Aorta (tissue), 5 donors: ENCODE results near the gene LACC1. TPM values are rescaled to one million over a fixed set of nuclear protein-coding genes. Genes with fewer than 3 reads are reported as not detected.

ENCODE experiments used
- ATAC-seq: fragments of 200-7000 bp; cut with Tn5 transposase; one replicate; pipeline ENCODE4 v1.9.1; 2022; ENCODE audit warnings: moderate library complexity; ENCODE audit not compliant: low FRiP score
- DNase-seq, 2 donors: peaks; one replicate each; pipeline ENCODE4 v3.0.0-alpha.2; 2020
- H3K27ac ChIP-seq, 2 donors: one replicate each; pipeline ENCODE4 v1.5.1; 2013; ENCODE audit warnings: low read length in 2 of 2, mild to moderate bottlenecking in 2 of 2, moderate library complexity in 2 of 2, control low read depth in 1 of 2, inconsistent platforms in 1 of 2, low read depth in 1 of 2
- H3K27me3 ChIP-seq, 2 donors: one replicate each; pipeline ENCODE4 v1.6.1; 2013; ENCODE audit warnings: control low read depth in 1 of 2, low read length in 1 of 2, mild to moderate bottlenecking in 1 of 2, moderate library complexity in 1 of 2; ENCODE audit not compliant: insufficient read depth in 2 of 2, control insufficient read depth in 1 of 2
- H3K36me3 ChIP-seq, 2 donors: one replicate each; pipeline ENCODE4 v1.6.1; 2013; ENCODE audit warnings: control low read depth in 1 of 2, low read length in 1 of 2, mild to moderate bottlenecking in 1 of 2; ENCODE audit not compliant: insufficient read depth in 2 of 2, control insufficient read depth in 1 of 2
- H3K4me1 ChIP-seq, 2 donors: one replicate each; pipeline ENCODE4 v1.6.1; 2013; ENCODE audit warnings: low read length in 2 of 2, control low read depth in 1 of 2, mild to moderate bottlenecking in 1 of 2, moderate library complexity in 1 of 2; ENCODE audit not compliant: insufficient read depth in 2 of 2, control insufficient read depth in 1 of 2
- H3K4me3 ChIP-seq, 2 donors: one replicate each; pipeline ENCODE4 v1.5.1; 2013; ENCODE audit warnings: low read length in 2 of 2, control low read depth in 1 of 2, mild to moderate bottlenecking in 1 of 2
- H3K9me3 ChIP-seq: one replicate; pipeline ENCODE4 v1.6.1; 2013; ENCODE audit warnings: mild to moderate bottlenecking, low read length; ENCODE audit not compliant: control insufficient read depth
- WGBS, 2 donors: extraction: QIAGEN DNeasy Blood & Tissue Kit; methylation state at CpG; one replicate each; pipeline ENCODE4 v1.1.7; 2013; 5-methylcytosine and 5-hydroxymethylcytosine counted together
- intact Hi-C, 2 donors: fragments of 100-400 bp; cut with DNase I; formaldehyde crosslinking; loops; one replicate each; pipeline versions ENCODE4 v1.14.2 to v1.15.0; 2022
- polyA plus RNA-seq, 2 donors: library from polyadenylated mRNA; stranded (reverse); fragments of 200-250 nt; gene quantifications; one replicate each; pipeline ENCODE4 v1.2.3, GENCODE V29; 2013
- total RNA-seq, 2 donors: library from RNA; stranded (reverse); fragmentation: NEBNext Ultra II Directional; extraction: Animal tissue kit (Norgen Biotek cat#: 25700); gene quantifications; one replicate each; pipeline ENCODE4 v1.2.1, GENCODE V29; 2021
- donor health status: healthy with polysubstance abuse.
- donor health status: Bipolar disorder and iron deficiency.
- donor health status: DM: no; HTN: no; CAD: no.
- donor health status: DM: no; HTN: no; CAD: no.
- donor health status: DM: yes; HTN: yes; CAD: no.

Gene LACC1
- total and polyA plus RNA-seq, 4 donors = 5.3 to 12.3 (median 8.8) TPM

- Histone ChIP-seq H3K27me3 (no peaks in the 10 kb centered on the region), H3K36me3 (no peaks in the 10 kb centered on the region), H3K27ac (no peak overlapping the region), H3K9me3 (no peaks in the 10 kb centered on the region), H3K4me3 (no peak overlapping the region), H3K4me1 (peaks cover 0 to 2% of the 10 kb centered on the region in 2 donors)
- intact Hi-C loops = loop anchor here (2.0 to 10.0 kb wide), 5 partner anchors 142 to 1069 kb away; no protein-coding TSS in a partner anchor
- DNase-seq (no peak), ATAC-seq (peak; percentile 85)
- WGBS, 2 donors = 0% methylated on average over 3 of the region's 3 CpGs
Observed at GRCh38 chr13:43905435-43906031, 25.8 kb downstream of the LACC1 start.

GRCh38 chr13:43908156-43909126 lies 28.7 kb downstream of the LACC1 start:
- H3K27ac ChIP-seq = no peak overlapping the region
- H3K9me3 ChIP-seq = no peaks in the 10 kb centered on the region
- peaks cover 0 to 2% of the 10 kb centered on the region in 2 donors for H3K4me1 ChIP-seq
- DNase-seq = no peak
- H3K4me3 ChIP-seq = no peak overlapping the region
- intact Hi-C loops = loop anchor here (2.0 to 10.0 kb wide), 5 partner anchors 139 to 1066 kb away; no protein-coding TSS in a partner anchor
- no peak for ATAC-seq
- WGBS, 2 donors = 46 to 48% methylated on average over 2 of the region's 2 CpGs
- no peaks in the 10 kb centered on the region for H3K27me3 ChIP-seq
- H3K36me3 ChIP-seq = no peaks in the 10 kb centered on the region

GRCh38 chr13:43910856-43911255 lies 31.2 kb downstream of the LACC1 start:
- peaks cover 0 to 2% of the 10 kb centered on the region in 2 donors for H3K4me1 ChIP-seq
- H3K27ac ChIP-seq = no peak overlapping the region
- DNase-seq = no peak
- no peak overlapping the region for H3K4me3 ChIP-seq
- ATAC-seq = no peak
- H3K9me3 ChIP-seq = no peaks in the 10 kb centered on the region
- intact Hi-C loops = no loop called here
- no peaks in the 10 kb centered on the region for H3K36me3 ChIP-seq
- no peaks in the 10 kb centered on the region for H3K27me3 ChIP-seq

DNA sequence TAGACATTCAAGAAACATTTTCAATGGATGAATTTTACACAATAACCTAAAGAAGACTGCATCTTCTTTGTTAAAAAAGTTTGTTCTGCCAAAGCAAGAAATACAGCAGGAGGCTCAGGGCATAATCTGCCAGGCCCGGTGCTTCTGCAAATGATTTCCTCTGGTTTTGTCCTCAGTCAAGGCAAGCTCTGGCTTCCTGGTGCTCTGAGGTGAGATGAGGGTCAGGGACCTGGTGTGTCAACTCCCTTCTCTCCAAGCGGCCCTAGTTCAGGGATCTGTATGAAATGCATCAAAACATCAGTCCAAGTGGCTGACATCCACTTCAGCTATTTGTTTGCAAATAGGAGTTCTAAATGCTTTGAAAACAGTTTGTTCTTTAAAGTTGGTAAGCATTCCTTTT lies 31.6 kb downstream of the LACC1 start:
- H3K27ac ChIP-seq = no peak overlapping the region
- 84 to 86% methylated on average over 2 of the region's 2 CpGs for WGBS, 2 donors
- ATAC-seq (no peak), DNase-seq (no peak)
- H3K4me3 ChIP-seq = no peak overlapping the region
- no peaks in the 10 kb centered on the region for H3K36me3 ChIP-seq
- H3K27me3 ChIP-seq = no peaks in the 10 kb centered on the region
- intact Hi-C loops = no loop called here
- H3K9me3 ChIP-seq = no peaks in the 10 kb centered on the region
- H3K4me1 ChIP-seq = peaks cover 0 to 2% of the 10 kb centered on the region in 2 donors

GRCh38 chr13:43911871-43912270 lies 32.2 kb downstream of the LACC1 start:
- Histone ChIP-seq H3K36me3 (no peaks in the 10 kb centered on the region), H3K27me3 (no peaks in the 10 kb centered on the region), H3K9me3 (no peaks in the 10 kb centered on the region), H3K27ac (no peak overlapping the region), H3K4me3 (no peak overlapping the region), H3K4me1 (peaks cover 0 to 2% of the 10 kb centered on the region in 2 donors)
- ATAC-seq = no peak
- WGBS, 2 donors = 38 to 54% methylated on average over 3 of the region's 3 CpGs
- no peak for DNase-seq
- intact Hi-C loops = no loop called here

DNA sequence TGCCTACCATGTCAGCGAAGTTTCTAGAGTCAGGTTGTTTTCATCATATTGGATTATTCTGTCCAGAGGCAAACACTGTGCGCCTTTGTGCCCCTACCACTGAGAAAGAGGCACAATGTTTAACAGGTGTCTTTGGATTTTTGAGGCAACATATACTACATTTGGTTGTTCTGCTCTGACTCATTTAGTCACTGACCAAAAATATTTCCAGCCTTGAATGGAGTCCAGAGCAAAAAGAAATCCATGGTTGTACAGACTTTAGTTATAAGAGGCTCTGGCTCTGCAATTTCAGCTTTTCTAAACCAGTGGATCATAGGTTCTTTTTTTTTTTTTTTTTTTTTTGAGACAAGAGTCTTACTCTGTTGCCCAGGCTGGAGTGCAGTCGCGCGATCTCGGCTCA lies 35.7 kb downstream of the LACC1 start:
- Histone ChIP-seq H3K27ac (no peak overlapping the region), H3K27me3 (no peaks in the 10 kb centered on the region), H3K4me1 (no peaks in the 10 kb centered on the region), H3K4me3 (no peak overlapping the region), H3K9me3 (no peaks in the 10 kb centered on the region), H3K36me3 (no peaks in the 10 kb centered on the region)
- DNase-seq (no peak), ATAC-seq (no peak)
- 84 to 86% methylated on average over 6 of the region's 6 CpGs for WGBS, 2 donors
- intact Hi-C loops = loop anchor here in 1 of 2 donors (5.0 kb wide), 1 partner anchor 127 kb away; no protein-coding TSS in a partner anchor

- Histone ChIP-seq H3K4me3 (no peak overlapping the region), H3K27ac (no peak overlapping the region), H3K9me3 (no peaks in the 10 kb centered on the region), H3K27me3 (no peaks in the 10 kb centered on the region), H3K4me1 (no peaks in the 10 kb centered on the region), H3K36me3 (no peaks in the 10 kb centered on the region)
- DNase-seq = no peak
- intact Hi-C loops = loop anchor here in 1 of 2 donors (5.0 kb wide), 1 partner anchor 125 kb away; no protein-coding TSS in a partner anchor
- WGBS, 2 donors = 65 to 84% methylated on average over 2 of the region's 2 CpGs
- ATAC-seq = no peak
Observed at GRCh38 chr13:43916828-43917227, 37.1 kb downstream of the LACC1 start.

DNA sequence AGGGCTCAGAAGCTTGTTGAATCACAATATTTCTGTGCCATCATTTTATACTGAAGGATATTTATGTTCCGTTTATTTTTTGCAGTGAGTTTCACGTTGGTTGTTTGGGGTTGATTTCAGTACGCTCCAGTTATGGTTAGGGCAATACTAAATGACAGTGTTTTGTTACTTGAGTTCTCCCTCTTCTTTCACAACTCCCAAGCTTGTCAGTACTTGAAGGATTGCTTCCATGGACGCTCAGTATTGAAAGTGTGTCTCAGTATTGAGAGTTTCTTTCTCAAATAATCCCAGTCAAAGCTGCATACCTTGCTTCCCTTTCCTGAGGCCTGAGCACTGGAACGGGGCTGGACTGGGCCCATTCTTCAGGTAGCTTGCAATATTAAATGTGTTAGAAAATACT lies 38.9 kb downstream of the LACC1 start:
- DNase-seq (no peak), ATAC-seq (no peak)
- intact Hi-C loops = loop anchor here in 1 of 2 donors (5.0 kb wide), 1 partner anchor 124 kb away; no protein-coding TSS in a partner anchor
- no peak overlapping the region for H3K27ac ChIP-seq
- no peak overlapping the region for H3K4me3 ChIP-seq
- 47 to 65% methylated on average over 5 of the region's 5 CpGs for WGBS, 2 donors
- H3K36me3 ChIP-seq = no peaks in the 10 kb centered on the region
- no peaks in the 10 kb centered on the region for H3K4me1 ChIP-seq
- H3K27me3 ChIP-seq = no peaks in the 10 kb centered on the region
- H3K9me3 ChIP-seq = no peaks in the 10 kb centered on the region
